HEK293 (cell line): ENCODE data around the gene GAD1.

Source experiments
- CTCF ChIA-PET: fragments of 350-600 bp; formaldehyde crosslinking; extraction: SDS; loops from one replicate; lab custom pipeline; 2021; ENCODE audit warnings: antibody characterized with exemption; lab: Yijun Ruan, JAX
- POLR2A ChIA-PET: fragments of 300-600 bp; formaldehyde crosslinking; extraction: SDS; loops from one replicate; lab custom pipeline; 2020; ENCODE audit warnings: antibody characterized with exemption, inconsistent platforms; lab: Yijun Ruan, JAX
- H3K27ac ChIP-seq: fragments of 200-500 bp; sonication (Bioruptor generic); 2 replicates; pipeline ENCODE4 v1.5.1; 2014; ENCODE audit warnings: low read depth, low read length, control low read depth, inconsistent platforms; ENCODE audit errors: extremely low read depth
- H3K36me3 ChIP-seq, 2 experiments: fragments of 200-500 bp in 1 of 2; sonication (Bioruptor generic) in 1 of 2; 1 replicate in 1 of 2; 2 replicates in 1 of 2; pipeline ENCODE4 v1.5.1; 2014 to 2017; ENCODE audit warnings: inconsistent platforms in 2 of 2, low read length in 2 of 2; ENCODE audit not compliant: control insufficient read depth in 2 of 2, insufficient read depth in 1 of 2
- H3K4me1 ChIP-seq: fragments of 200-500 bp; sonication (Bioruptor generic); 2 replicates; pipeline ENCODE4 v1.5.1; 2014; ENCODE audit warnings: mild to moderate bottlenecking, low read length, inconsistent platforms; ENCODE audit not compliant: control insufficient read depth, insufficient read depth
- H3K4me3 ChIP-seq: 2 replicates; pipeline ENCODE4 v1.5.1; 2011; ENCODE audit warnings: low read depth, mild to moderate bottlenecking, control low read depth, low read length, moderate library complexity
- H3K9me3 ChIP-seq: fragments of 200-500 bp; sonication (Bioruptor generic); 2 replicates; pipeline ENCODE4 v1.5.1; 2014; ENCODE audit warnings: low read depth, low read length, inconsistent platforms; ENCODE audit not compliant: control insufficient read depth, insufficient read depth
- GLIS2 ChIP-seq: fragments of 450-650 bp; formaldehyde crosslinking; IDR thresholded peaks from 2 replicates; pipeline ENCODE4 v1.5.1; 2016; ENCODE audit warnings: missing biosample characterization, missing genetic modification characterization
- HOXC10 ChIP-seq: sonication (generic); formaldehyde crosslinking; IDR thresholded peaks from 2 replicates; pipeline ENCODE4 v1.8.1; 2023; ENCODE audit warnings: mild to moderate bottlenecking, missing genetic modification reagents
- PRDM4 ChIP-seq: fragments of 450-650 bp; formaldehyde crosslinking; IDR thresholded peaks from 2 replicates; pipeline ENCODE4 v1.5.1; 2017; ENCODE audit warnings: missing biosample characterization, missing genetic modification characterization
- TRIM28 ChIP-seq: IDR thresholded peaks from 2 replicates; pipeline ENCODE4 v1.6.1; 2011; ENCODE audit warnings: low read length, control low read depth, borderline replicate concordance
- ZBTB7A ChIP-seq: fragments of 450-650 bp; formaldehyde crosslinking; IDR thresholded peaks from 2 replicates; pipeline ENCODE4 v1.5.1; 2016; ENCODE audit warnings: low read depth, missing biosample characterization, missing genetic modification characterization
- ZIC2 ChIP-seq: fragments of 450-650 bp; formaldehyde crosslinking; IDR thresholded peaks from 2 replicates; pipeline ENCODE4 v1.5.1; 2016; ENCODE audit warnings: missing biosample characterization, missing genetic modification characterization
- ZNF10 ChIP-seq: fragments of 450-650 bp; formaldehyde crosslinking; IDR thresholded peaks from 2 replicates; pipeline ENCODE4 v1.5.1; 2017; ENCODE audit warnings: missing biosample characterization, missing genetic modification characterization
- ZNF146 ChIP-seq: fragments of 450-650 bp; formaldehyde crosslinking; IDR thresholded peaks from 2 replicates; pipeline ENCODE4 v1.5.1; 2016; ENCODE audit warnings: missing biosample characterization, missing genetic modification characterization
- ZNF16 ChIP-seq: fragments of 450-650 bp; formaldehyde crosslinking; IDR thresholded peaks from 2 replicates; pipeline ENCODE4 v1.5.1; 2016; ENCODE audit warnings: low read depth, missing biosample characterization, missing genetic modification characterization
- ZNF202 ChIP-seq: fragments of 450-650 bp; formaldehyde crosslinking; IDR thresholded peaks from 2 replicates; pipeline ENCODE4 v1.5.1; 2016; ENCODE audit warnings: missing biosample characterization, missing genetic modification characterization, borderline replicate concordance
- ZNF214 ChIP-seq: fragments of 450-650 bp; formaldehyde crosslinking; IDR thresholded peaks from 2 replicates; pipeline ENCODE4 v1.5.1; 2017; ENCODE audit warnings: missing biosample characterization, mild to moderate bottlenecking, missing genetic modification characterization, borderline replicate concordance
- ZNF223 ChIP-seq: fragments of 450-650 bp; formaldehyde crosslinking; IDR thresholded peaks from 2 replicates; pipeline ENCODE4 v1.5.1; 2016; ENCODE audit warnings: missing biosample characterization, missing genetic modification characterization
- ZNF248 ChIP-seq: fragments of 450-650 bp; formaldehyde crosslinking; IDR thresholded peaks from 2 replicates; pipeline ENCODE4 v1.5.1; 2017; ENCODE audit warnings: missing biosample characterization, missing genetic modification characterization
- ZNF302 ChIP-seq: fragments of 450-650 bp; formaldehyde crosslinking; IDR thresholded peaks from 2 replicates; pipeline ENCODE4 v1.5.1; 2016; ENCODE audit warnings: missing biosample characterization, missing genetic modification characterization, low read depth
- ZNF416 ChIP-seq: fragments of 450-650 bp; formaldehyde crosslinking; IDR thresholded peaks from 2 replicates; pipeline ENCODE4 v1.5.1; 2016; ENCODE audit warnings: missing biosample characterization, missing genetic modification characterization
- ZNF433 ChIP-seq: fragments of 450-650 bp; formaldehyde crosslinking; IDR thresholded peaks from 2 replicates; pipeline ENCODE4 v1.5.1; 2016; ENCODE audit warnings: missing biosample characterization, missing genetic modification characterization, low read depth
- ZNF48 ChIP-seq: fragments of 450-650 bp; formaldehyde crosslinking; IDR thresholded peaks from 2 replicates; pipeline ENCODE4 v1.5.1; 2016; ENCODE audit warnings: missing biosample characterization, missing genetic modification characterization
- ZNF488 ChIP-seq: fragments of 450-650 bp; formaldehyde crosslinking; IDR thresholded peaks from 2 replicates; pipeline ENCODE4 v1.5.1; 2016; ENCODE audit warnings: missing biosample characterization, missing genetic modification characterization
- ZNF510 ChIP-seq: fragments of 450-650 bp; formaldehyde crosslinking; IDR thresholded peaks from 2 replicates; pipeline ENCODE4 v1.5.1; 2018; ENCODE audit warnings: mild to moderate bottlenecking, missing genetic modification characterization, missing biosample characterization; ENCODE audit not compliant: insufficient replicate concordance
- ZNF521 ChIP-seq: fragments of 450-650 bp; formaldehyde crosslinking; IDR thresholded peaks from 2 replicates; pipeline ENCODE4 v1.5.1; 2017; ENCODE audit warnings: missing biosample characterization, mild to moderate bottlenecking, missing genetic modification characterization
- ZNF629 ChIP-seq: fragments of 450-650 bp; formaldehyde crosslinking; IDR thresholded peaks from 2 replicates; pipeline ENCODE4 v1.5.1; 2017; ENCODE audit warnings: missing biosample characterization, missing genetic modification characterization
- ZNF677 ChIP-seq: fragments of 450-650 bp; IDR thresholded peaks from 2 replicates; pipeline ENCODE4 v1.5.0; 2018; ENCODE audit warnings: missing biosample characterization, mild to moderate bottlenecking, missing genetic modification characterization, moderate library complexity
- ZNF837 ChIP-seq: fragments of 450-650 bp; formaldehyde crosslinking; IDR thresholded peaks from 2 replicates; pipeline ENCODE4 v1.5.1; 2016; ENCODE audit warnings: missing biosample characterization, missing genetic modification characterization
- ZSCAN16 ChIP-seq: fragments of 450-650 bp; formaldehyde crosslinking; IDR thresholded peaks from 2 replicates; pipeline ENCODE4 v1.5.1; 2016; ENCODE audit warnings: missing biosample characterization, missing genetic modification characterization
- TF ChIP-seq, protein P1 (sequence below): fragments of 450-650 bp; formaldehyde crosslinking; IDR thresholded peaks from 2 replicates; pipeline ENCODE4 v1.5.0; 2017; ENCODE audit warnings: missing biosample characterization, missing genetic modification characterization, borderline replicate concordance
- TF ChIP-seq, protein P2 (sequence below): IDR thresholded peaks from 2 replicates; pipeline ENCODE4 v1.6.1; 2011; ENCODE audit warnings: mild to moderate bottlenecking, low read depth, low read length, borderline replicate concordance
- TF ChIP-seq, protein P3 (sequence below): fragments of 450-650 bp; formaldehyde crosslinking; IDR thresholded peaks from 2 replicates; pipeline ENCODE4 v1.5.1; 2016; ENCODE audit warnings: missing biosample characterization, missing genetic modification characterization

The GAD1 gene

GRCh38 chr2:170847716-170848115 is 31.0 kb downstream of the GAD1 start:
- no peak overlapping the region for H3K27ac ChIP-seq
- no peaks in the 10 kb centered on the region for H3K4me1 ChIP-seq
- H3K9me3 ChIP-seq: no peaks in the 10 kb centered on the region
- no peak for TF ChIP-seq ZIC2 (tag by site-specific recombination)
- TF ChIP-seq ZNF146 (tag by site-specific recombination): no peak
- TF ChIP-seq ZNF521 (tag by site-specific recombination): no peak
- TF ChIP-seq PRDM4 (tag by site-specific recombination): no peak
- no peak for TF ChIP-seq ZSCAN16 (tag by site-specific recombination)
- TF ChIP-seq, protein P1, sequence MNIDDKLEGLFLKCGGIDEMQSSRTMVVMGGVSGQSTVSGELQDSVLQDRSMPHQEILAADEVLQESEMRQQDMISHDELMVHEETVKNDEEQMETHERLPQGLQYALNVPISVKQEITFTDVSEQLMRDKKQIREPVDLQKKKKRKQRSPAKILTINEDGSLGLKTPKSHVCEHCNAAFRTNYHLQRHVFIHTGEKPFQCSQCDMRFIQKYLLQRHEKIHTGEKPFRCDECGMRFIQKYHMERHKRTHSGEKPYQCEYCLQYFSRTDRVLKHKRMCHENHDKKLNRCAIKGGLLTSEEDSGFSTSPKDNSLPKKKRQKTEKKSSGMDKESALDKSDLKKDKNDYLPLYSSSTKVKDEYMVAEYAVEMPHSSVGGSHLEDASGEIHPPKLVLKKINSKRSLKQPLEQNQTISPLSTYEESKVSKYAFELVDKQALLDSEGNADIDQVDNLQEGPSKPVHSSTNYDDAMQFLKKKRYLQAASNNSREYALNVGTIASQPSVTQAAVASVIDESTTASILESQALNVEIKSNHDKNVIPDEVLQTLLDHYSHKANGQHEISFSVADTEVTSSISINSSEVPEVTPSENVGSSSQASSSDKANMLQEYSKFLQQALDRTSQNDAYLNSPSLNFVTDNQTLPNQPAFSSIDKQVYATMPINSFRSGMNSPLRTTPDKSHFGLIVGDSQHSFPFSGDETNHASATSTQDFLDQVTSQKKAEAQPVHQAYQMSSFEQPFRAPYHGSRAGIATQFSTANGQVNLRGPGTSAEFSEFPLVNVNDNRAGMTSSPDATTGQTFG (tag by site-specific recombination): no peak
- TF ChIP-seq ZNF223 (tag by site-specific recombination): no peak
- no peak for TF ChIP-seq GLIS2
- TF ChIP-seq, protein P2, sequence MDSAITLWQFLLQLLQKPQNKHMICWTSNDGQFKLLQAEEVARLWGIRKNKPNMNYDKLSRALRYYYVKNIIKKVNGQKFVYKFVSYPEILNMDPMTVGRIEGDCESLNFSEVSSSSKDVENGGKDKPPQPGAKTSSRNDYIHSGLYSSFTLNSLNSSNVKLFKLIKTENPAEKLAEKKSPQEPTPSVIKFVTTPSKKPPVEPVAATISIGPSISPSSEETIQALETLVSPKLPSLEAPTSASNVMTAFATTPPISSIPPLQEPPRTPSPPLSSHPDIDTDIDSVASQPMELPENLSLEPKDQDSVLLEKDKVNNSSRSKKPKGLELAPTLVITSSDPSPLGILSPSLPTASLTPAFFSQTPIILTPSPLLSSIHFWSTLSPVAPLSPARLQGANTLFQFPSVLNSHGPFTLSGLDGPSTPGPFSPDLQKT: no peak
- TF ChIP-seq ZNF202 (tag by site-specific recombination): no peak
- no peak for TF ChIP-seq ZNF16 (tag by site-specific recombination)
- TF ChIP-seq ZNF248: no peak
- no peak for TF ChIP-seq ZNF433
- TF ChIP-seq ZBTB7A (tag by site-specific recombination): no peak
- TF ChIP-seq ZNF10 (tag by site-specific recombination): no peak
- TF ChIP-seq ZNF214 (tag by site-specific recombination): no peak
- TF ChIP-seq ZNF302: no peak
- TF ChIP-seq ZNF488 (tag by site-specific recombination): no peak
- no peak for TF ChIP-seq ZNF510 (tag by site-specific recombination)
- TF ChIP-seq ZNF629: no peak
- H3K4me3 ChIP-seq: no peak overlapping the region
- peaks cover 10 to 17% of the 10 kb centered on the region in 2 experiments; a peak in 2 of 3 replicates for H3K36me3 ChIP-seq
- POLR2A ChIA-PET: no interaction called here
- CTCF ChIA-PET: interaction anchor here (1.8 to 4.8 kb wide), 3 partner anchors 13 to 81 kb away, joined by 4 to 23 read pairs (median 16); partner anchors contain the start of gene GORASP2

GRCh38 chr2:170848587-170848986 is 31.9 kb downstream of the GAD1 start:
- H3K4me3 ChIP-seq: no peak overlapping the region
- peaks cover 9 to 22% of the 10 kb centered on the region in 2 experiments; a peak in 2 of 3 replicates for H3K36me3 ChIP-seq
- no peaks in the 10 kb centered on the region for H3K4me1 ChIP-seq
- POLR2A ChIA-PET: no interaction called here
- CTCF ChIA-PET: interaction anchor here (1.8 to 4.8 kb wide), 3 partner anchors 14 to 80 kb away, joined by 4 to 23 read pairs (median 16); partner anchors contain the start of gene GORASP2
- H3K9me3 ChIP-seq: no peaks in the 10 kb centered on the region
- H3K27ac ChIP-seq: no peak overlapping the region
- TF ChIP-seq, protein P3, sequence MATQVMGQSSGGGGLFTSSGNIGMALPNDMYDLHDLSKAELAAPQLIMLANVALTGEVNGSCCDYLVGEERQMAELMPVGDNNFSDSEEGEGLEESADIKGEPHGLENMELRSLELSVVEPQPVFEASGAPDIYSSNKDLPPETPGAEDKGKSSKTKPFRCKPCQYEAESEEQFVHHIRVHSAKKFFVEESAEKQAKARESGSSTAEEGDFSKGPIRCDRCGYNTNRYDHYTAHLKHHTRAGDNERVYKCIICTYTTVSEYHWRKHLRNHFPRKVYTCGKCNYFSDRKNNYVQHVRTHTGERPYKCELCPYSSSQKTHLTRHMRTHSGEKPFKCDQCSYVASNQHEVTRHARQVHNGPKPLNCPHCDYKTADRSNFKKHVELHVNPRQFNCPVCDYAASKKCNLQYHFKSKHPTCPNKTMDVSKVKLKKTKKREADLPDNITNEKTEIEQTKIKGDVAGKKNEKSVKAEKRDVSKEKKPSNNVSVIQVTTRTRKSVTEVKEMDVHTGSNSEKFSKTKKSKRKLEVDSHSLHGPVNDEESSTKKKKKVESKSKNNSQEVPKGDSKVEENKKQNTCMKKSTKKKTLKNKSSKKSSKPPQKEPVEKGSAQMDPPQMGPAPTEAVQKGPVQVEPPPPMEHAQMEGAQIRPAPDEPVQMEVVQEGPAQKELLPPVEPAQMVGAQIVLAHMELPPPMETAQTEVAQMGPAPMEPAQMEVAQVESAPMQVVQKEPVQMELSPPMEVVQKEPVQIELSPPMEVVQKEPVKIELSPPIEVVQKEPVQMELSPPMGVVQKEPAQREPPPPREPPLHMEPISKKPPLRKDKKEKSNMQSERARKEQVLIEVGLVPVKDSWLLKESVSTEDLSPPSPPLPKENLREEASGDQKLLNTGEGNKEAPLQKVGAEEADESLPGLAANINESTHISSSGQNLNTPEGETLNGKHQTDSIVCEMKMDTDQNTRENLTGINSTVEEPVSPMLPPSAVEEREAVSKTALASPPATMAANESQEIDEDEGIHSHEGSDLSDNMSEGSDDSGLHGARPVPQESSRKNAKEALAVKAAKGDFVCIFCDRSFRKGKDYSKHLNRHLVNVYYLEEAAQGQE (tag by site-specific recombination): no peak
- TF ChIP-seq HOXC10 (CRISPR knock-in tag) (no peak), ZNF48 (no peak), ZNF837 (no peak), ZNF416 (tag by site-specific recombination) (no peak), TRIM28 (no peak), ZNF677 (no peak)
